NCI-H2227 (cell line): ENCODE results near the gene TOMM40L.

ENCODE experiments used
- DNase-seq: peaks from one replicate; lab custom pipeline; 2025; ENCODE audit not compliant: unreplicated experiment; lab: John Stamatoyannopoulos, UW

The TOMM40L gene

GRCh38 chr1:161196521-161197451, 29.1 kb upstream of the TOMM40L start:
- no peak for DNase-seq

DNA sequence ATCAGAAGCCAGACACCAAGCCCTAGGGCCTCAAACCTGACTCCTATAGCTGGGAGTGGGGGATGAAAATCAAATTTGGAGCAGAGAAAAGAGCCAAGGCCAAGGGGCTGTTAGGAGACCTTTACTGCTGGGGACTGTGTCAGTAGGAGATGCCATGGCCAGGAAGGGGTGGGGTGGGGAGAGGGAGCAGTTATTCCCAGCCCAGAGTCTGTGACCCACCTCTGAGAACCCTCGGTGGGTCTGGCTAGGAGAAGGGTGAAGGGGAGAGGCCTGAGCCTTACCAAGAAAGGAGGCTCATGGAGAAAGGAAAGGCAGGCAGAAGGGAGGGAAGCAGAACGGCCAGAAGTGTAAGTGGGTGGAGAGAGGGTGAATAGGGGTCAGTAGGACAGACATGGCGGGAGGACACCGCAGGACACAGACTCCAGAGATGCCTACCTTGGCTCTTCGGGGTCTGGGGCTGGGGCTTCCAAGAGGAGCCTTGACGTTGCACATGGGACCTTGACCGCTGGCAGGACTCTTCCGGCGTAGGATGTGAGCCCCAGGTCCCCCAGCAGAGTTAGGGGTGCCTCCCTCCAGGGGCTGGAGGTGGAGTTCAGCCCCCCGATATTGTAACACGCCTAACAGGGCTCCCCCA, 28.2 kb upstream of the TOMM40L start:
- DNase-seq = no peak

DNA sequence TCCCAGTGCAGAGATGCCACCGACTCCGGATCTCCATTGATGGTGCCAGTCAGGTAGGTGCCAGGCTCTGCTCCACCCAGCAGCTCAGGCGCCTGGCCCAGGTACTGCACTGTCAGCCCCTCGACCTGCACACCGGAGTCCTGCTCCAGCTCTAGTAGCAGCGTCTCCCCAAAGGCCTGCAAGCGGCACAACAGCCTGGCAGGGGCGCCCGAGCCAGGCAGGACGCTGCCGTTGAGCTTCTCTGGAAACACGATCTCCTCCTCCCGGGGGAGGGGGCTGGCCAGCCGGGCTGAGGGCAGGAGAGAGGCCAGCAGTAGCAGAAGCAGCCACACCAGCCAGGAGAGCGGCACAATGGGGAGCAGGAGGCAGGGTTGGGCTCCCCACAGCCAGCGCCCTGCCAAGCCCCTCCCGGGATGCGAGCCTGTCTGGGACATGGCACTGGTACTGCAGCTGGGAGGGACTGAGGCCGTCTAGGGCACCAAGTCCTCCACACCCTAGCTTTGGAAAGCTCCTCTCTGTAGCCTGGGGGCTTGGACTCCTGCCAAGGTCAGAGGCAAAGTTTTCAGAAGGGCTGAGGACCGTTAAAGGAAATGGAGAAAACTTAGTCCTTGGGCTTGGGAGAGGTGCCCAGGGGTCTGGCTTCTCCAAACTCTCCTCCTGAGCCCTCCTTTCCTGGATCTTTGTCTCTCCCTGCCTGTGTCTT, 27.5 kb upstream of the TOMM40L start:
- peak; percentile 43 for DNase-seq

DNA sequence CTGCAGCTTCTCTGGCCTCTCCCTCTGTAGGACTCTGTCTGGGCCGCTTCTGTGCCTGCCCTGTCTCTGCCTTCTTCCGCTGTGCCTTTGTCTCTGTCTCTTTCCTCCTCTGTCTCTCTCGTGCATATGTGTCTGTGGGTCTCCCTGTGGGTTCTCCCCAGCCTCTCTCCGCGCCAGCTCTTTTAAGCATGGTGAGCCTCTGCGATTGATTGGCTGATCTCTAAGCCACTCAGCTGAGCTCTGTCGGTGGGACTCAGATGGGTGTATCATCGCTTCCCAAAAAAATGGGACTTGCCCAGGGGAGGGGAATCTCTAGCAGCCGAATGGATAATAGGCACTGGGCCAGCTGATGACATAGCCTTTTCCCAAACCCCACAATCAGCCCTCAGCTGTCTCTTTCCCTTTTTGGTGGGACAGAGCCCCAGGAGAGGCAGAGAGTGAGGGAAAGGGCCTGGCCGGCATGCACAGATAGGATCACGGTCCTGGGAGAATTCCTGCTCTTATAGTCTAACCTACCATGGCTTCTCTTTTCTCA, 26.9 kb upstream of the TOMM40L start, which contains the start of gene ADAMTS4:
Gene ADAMTS4, minus strand, starts transcription at position 158 of the 535 bp plus-strand sequence. CDS start 427 bp downstream, outside the sequence.
- DNase-seq = no peak

DNA sequence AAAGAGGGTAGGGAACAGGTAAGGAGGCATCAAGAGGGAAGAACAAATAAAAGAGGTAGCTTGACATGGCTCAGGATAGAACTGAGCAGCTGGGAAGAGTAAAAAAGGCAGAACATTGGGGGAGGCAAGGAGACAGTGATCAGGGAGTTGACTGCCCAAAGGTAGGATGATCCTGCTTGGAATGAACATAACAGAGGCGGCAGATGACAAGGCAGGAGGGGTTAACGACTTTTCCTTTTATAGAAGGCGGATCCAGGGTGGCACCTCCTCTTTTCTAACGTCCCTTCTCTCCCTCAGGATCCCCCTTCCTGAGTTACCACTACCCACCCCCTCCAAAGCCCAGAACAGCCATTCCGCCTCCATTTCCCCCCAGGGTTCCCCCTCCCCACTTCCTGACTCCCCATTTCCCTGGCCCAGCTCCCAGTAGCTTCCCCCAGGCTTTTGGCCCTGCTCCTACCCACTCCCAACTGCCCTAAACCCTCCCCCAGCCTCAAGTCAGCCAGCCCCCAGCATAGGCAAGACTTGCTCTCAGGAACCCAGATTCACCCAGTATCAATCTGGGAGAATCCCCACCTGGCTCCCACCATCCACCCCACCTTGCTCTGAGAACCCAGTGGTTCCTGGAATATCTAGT, 26.2 kb upstream of the TOMM40L start:
- no peak for DNase-seq

GRCh38 chr1:161200421-161200991, 25.4 kb upstream of the TOMM40L start:
- DNase-seq = no peak

GRCh38 chr1:161200992-161201835, 24.6 kb upstream of the TOMM40L start:
- DNase-seq = no peak

- peak; percentile 99 for DNase-seq
These were observed 23.8 kb upstream of the TOMM40L start, which contains the start of gene NDUFS2 for GRCh38 chr1:161201836-161202712. Gene NDUFS2, plus strand, starts transcription at chr1:161202367. Its CDS starts 19 bp downstream, at chr1:161202386.

GRCh38 chr1:161206411-161207140, 19.3 kb upstream of the TOMM40L start:
- DNase-seq = no peak

GRCh38 chr1:161207173-161207572, 18.7 kb upstream of the TOMM40L start:
- no peak for DNase-seq

DNA sequence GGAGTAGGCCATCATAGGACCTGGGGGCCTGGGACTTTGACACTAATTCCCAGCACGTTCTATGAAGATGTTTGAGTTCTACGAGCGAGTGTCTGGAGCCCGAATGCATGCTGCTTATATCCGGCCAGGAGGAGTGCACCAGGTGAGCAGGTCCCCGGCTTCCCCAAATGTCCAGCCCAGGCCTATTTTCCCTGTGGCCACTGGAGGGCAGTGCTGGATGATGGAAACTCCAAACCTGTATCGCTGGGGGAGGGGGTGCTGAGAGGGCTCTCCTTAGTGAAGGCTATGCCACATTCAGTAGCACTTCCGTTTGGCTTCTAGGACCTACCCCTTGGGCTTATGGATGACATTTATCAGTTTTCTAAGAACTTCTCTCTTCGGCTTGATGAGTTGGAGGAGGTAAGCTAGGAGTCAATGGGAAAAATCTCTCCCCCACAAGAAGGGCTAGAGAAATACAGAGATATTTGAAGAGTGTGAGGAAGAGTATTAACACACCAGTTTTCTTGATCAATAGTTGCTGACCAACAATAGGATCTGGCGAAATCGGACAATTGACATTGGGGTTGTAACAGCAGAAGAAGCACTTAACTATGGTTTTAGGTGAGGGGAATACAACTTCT, 16.0 kb upstream of the TOMM40L start:
- DNase-seq = peak; percentile 87

GRCh38 chr1:161214369-161214768, 11.5 kb upstream of the TOMM40L start:
- DNase-seq = no peak

DNA sequence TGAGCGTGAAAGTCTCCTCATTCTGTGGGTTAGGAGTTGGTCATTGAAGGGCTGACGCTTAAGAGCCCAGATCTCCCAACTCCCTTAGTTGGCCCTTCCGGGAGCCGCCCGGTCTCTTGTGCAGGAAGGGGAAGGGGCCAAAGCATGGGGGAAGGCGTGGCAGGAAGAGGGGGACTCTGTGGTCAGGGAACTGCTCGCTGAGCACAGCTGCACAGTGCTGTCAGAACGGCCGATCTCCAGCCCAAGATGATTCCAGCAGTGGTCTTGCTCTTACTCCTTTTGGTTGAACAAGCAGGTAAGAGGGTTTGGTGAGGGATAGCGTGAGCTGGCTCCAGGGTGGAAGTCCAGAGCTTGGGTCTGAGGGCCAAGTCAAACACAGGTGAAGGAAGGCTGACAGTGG, 10.8 kb upstream of the TOMM40L start, which contains the start of gene FCER1G:
Gene FCER1G, plus strand, starts transcription at position 220 of the 400 bp plus-strand sequence. Its CDS starts 27 bp downstream, at position 247.
- no peak for DNase-seq

GRCh38 chr1:161216945-161217712, 8.7 kb upstream of the TOMM40L start:
- no peak for DNase-seq

- DNase-seq = no peak
These were observed 8.0 kb upstream of the TOMM40L start for GRCh38 chr1:161217831-161218230.

- DNase-seq = no peak
These were observed 7.4 kb upstream of the TOMM40L start for GRCh38 chr1:161218301-161219077.
